Measurements from ENCODE around the gene HHAT.

Gene HHAT

DNA sequence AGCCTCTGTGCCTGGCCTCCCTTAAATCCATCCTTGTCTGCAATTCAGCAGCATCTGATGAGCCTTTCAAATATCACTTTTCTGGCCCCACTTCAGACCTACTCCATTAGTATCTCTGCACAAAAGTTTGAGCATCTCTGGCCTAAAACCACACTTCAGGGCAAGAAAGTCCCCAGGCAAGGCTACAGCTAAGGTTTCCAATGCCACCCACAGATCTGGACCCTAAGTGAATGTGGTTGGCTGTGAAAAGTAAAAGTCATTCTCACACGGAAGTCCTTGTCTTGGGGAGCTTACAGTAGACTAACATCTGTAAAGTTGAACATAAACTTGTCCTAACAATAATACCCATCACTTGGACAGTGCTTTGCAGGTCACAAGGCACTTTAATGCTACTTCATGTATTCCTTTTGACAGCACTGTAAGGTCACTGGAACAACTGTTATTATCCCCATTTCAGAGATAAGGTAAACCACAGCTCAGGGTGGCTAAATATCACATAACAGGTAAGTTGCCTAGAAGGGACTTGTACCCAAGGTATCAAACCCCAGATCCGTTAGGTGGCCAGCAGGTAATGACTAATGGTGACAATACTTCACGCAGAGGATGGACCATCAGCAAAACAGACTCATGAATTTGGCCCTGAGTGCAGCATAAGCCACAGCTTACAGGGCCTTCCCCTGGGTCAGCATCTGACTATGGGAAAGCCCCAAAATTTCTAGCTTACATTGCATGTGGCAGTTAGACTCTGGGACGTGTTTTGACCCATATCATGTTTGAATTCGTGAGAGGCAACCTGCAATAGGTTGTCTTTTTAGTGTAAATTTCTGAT lies 356.0 kb downstream of the HHAT start:
- no peaks in the 10 kb centered on the region for H3K9me3 Mint-ChIP-seq
- peaks cover 8% of the 10 kb centered on the region for H3K4me1 Mint-ChIP-seq (ENCODE audit: low read depth)
- H3K27ac Mint-ChIP-seq, result peak overlapping the region; percentile 2
- no peaks in the 10 kb centered on the region for H3K27me3 Mint-ChIP-seq
- no peaks in the 10 kb centered on the region for H3K36me3 Mint-ChIP-seq (ENCODE audit: low read depth)
- H3K4me3 Mint-ChIP-seq, result no peak overlapping the region

DNA sequence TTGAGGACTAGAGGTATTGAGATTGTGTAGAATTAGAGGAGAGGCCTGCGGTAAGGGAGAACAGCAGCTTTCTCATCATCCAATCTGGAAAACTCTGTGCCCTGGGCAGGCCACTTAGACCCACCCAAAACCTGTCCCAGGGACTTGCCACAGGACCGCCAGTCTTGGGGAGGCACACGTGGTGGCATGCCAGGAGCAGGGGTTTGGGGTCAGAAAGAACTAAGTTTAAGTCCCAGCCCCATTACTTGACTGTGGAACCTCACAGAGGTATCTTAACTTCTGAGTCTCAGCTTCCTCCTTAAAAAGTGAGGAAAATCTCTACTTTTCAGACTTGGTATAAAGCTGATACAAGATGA lies 356.6 kb downstream of the HHAT start:
- no peaks in the 10 kb centered on the region for H3K27me3 Mint-ChIP-seq
- no peaks in the 10 kb centered on the region for H3K9me3 Mint-ChIP-seq
- peaks cover 8% of the 10 kb centered on the region for H3K4me1 Mint-ChIP-seq (ENCODE audit: low read depth)
- H3K4me3 Mint-ChIP-seq, result no peak overlapping the region
- peak overlapping the region; percentile 2 for H3K27ac Mint-ChIP-seq
- no peaks in the 10 kb centered on the region for H3K36me3 Mint-ChIP-seq (ENCODE audit: low read depth)

DNA sequence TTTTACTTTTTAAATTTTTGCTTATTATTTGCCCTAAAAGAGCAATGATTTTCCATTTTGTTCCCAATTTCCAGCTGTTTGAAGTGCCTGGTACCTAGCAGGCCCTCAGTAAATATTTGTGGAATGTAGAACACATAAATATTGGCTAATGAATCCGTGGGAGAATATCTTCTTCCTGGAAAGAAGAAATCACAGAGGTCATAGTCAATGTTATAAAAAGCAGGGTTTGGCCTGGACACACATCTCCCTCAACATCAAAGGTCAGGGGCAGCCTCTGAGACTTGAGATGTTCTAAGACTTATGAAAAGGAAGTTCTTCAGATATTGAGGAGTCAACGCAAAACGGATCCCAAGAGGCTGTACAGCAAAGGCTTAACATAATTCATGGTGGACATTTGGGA lies 358.1 kb downstream of the HHAT start:
- Mint-ChIP-seq H3K4me3 (no peak overlapping the region), H3K9me3 (no peaks in the 10 kb centered on the region), H3K36me3 (ENCODE audit: low read depth) (no peaks in the 10 kb centered on the region), H3K27ac (no peak overlapping the region), H3K27me3 (no peaks in the 10 kb centered on the region), H3K4me1 (ENCODE audit: low read depth) (peaks cover 8% of the 10 kb centered on the region)

DNA sequence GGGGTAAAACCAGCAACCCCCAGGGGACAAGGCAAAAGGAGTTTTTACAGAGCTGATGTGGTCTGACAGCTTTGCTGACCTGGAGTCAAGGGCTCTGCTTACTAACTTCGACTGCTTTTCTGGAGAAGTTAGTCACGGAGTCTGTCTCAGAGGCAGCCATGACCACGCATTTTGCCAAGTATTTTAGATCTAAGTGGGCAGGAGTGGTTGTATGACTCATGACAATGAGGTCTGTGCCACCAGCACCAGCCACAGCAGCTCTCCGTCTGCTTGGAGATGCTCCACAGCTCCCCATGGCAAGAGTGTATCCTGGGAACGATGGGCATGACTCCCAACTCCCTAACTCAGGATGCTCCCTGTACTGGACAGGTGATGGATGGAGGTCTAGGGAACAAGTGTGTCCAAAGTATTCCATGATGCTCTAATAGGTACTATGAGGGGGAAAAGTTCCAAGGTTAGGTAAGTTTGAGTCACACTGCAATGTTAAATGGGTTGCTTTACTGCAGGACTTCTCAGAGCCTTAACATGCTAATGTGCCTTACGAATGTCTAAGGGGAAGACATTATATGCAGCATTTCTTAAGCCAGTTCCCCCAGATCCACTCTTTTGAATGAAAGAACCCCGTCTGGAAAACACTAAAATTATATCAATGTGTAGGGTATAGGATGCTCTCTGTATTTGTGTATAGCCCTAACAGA lies 359.0 kb downstream of the HHAT start:
- H3K36me3 Mint-ChIP-seq (ENCODE audit: low read depth), result no peaks in the 10 kb centered on the region
- H3K4me3 Mint-ChIP-seq, result no peak overlapping the region
- H3K4me1 Mint-ChIP-seq (ENCODE audit: low read depth), result peaks cover 14% of the 10 kb centered on the region
- H3K9me3 Mint-ChIP-seq, result no peaks in the 10 kb centered on the region
- no peak overlapping the region for H3K27ac Mint-ChIP-seq
- no peaks in the 10 kb centered on the region for H3K27me3 Mint-ChIP-seq

DNA sequence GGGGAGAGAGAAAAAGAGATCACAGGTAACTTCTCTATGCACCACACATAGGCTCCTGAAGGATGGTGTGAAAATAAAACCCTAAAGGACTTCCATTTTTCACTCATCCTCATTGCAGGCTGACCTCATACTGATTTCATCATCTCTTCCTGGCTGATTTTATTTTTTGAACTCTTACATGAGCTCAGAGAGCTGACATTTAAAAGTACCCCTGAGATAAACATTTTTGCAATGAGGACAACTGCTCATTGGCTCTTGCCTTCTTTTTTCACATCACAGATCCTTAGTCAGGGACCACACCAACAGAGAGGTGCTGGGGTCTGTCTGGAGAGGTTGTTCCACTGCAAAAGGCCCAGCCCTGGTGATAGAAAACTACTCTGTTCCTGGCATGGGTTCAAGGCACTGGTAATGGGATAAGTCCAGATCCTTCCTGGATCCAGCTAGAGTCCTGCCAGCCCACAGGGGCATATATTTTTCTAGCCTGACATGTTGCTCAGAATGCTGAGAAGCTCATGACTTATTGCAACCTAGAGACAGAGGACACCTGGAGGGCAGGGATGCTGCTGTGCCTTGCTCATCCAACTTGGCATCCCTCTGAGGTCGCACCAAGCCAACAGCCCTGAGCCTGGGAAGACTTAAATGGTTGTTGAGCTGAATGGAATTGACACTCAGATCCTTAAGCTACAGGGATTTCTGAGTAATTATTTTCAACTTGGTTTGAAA lies 360.0 kb downstream of the HHAT start:
- peak overlapping the region; percentile 22 for H3K27ac Mint-ChIP-seq
- H3K27me3 Mint-ChIP-seq, result no peaks in the 10 kb centered on the region

DNA sequence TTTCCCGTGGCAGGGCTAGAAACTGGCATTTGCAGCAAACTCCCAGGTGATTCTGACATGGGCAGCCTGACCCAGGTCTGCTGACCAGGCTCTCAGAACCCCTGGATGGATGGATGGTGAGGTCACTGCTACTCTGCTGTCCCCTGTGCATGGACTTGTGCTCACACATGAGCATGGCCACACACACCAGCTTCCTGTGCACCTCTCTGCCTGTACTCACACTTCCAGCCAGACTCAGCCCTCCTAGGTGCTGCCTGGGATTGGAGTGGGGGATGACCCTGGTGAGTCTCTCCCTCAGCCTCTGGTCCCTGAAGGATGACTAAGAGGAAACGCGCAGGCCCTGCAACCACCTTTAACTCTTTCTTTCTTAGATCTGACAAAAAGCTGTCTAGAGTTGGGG lies 361.1 kb downstream of the HHAT start:
- Mint-ChIP-seq H3K27ac (no peak overlapping the region), H3K27me3 (no peaks in the 10 kb centered on the region), H3K4me1 (ENCODE audit: low read depth) (peaks cover 21% of the 10 kb centered on the region), H3K9me3 (no peaks in the 10 kb centered on the region), H3K36me3 (ENCODE audit: low read depth) (no peaks in the 10 kb centered on the region), H3K4me3 (no peak overlapping the region)

More for the DNA sequence above, 360.0 kb downstream of the HHAT start:
- Mint-ChIP-seq H3K4me3 (no peak overlapping the region), H3K9me3 (no peaks in the 10 kb centered on the region), H3K4me1 (ENCODE audit: low read depth) (peaks cover 21% of the 10 kb centered on the region), H3K36me3 (ENCODE audit: low read depth) (no peaks in the 10 kb centered on the region)

DNA sequence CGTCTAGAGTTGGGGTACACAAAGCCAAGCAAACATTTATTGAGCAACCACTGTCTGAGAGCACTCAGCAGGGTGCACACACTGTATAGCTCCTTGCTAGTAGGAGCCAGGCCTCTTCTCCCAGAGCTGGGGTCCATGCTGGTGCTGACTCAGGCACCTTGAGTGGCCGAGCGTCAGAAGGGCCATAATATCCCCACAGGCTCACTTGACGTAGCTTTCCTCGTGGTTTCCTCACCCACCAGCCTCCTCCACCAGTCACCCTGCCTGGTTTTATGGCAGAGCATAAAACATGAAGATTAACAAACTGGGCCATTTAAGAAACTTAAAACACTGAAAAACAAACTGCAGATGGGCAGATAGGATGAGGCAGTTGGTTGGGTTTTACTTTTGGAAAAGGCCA lies 361.5 kb downstream of the HHAT start:
- Mint-ChIP-seq H3K9me3 (no peaks in the 10 kb centered on the region), H3K4me3 (no peak overlapping the region), H3K27ac (no peak overlapping the region), H3K27me3 (no peaks in the 10 kb centered on the region), H3K4me1 (ENCODE audit: low read depth) (peaks cover 21% of the 10 kb centered on the region), H3K36me3 (ENCODE audit: low read depth) (no peaks in the 10 kb centered on the region)

DNA sequence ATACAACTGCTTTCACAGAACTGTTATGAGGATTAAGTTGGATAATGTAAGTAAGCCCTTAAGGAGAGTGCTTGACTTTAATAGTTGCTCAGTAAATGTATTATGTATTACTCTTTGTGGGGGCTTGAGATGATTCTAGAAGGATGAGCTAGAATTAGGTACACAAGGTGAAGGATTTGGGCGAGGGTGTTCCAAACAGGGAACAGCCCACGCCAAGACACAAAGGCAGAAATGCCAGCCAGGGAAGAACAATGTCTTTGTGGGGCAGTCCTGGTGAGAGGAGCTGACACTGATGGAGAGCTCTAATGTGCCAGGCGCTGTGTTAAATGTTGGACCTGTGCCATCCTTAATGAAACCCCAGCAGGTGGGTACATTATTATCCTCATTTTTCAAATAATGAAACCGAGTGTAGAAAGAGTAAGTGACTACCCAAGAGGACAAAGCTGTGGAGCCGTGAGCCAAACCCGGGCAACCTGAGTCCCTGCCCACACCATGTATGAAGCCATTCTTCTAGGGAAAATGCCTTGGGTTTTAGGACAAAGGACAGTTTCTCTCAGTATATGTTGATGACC lies 362.4 kb downstream of the HHAT start:
- Mint-ChIP-seq H3K9me3 (no peaks in the 10 kb centered on the region), H3K27ac (no peak overlapping the region), H3K27me3 (no peaks in the 10 kb centered on the region), H3K4me1 (ENCODE audit: low read depth) (peaks cover 21% of the 10 kb centered on the region), H3K36me3 (ENCODE audit: low read depth) (no peaks in the 10 kb centered on the region), H3K4me3 (no peak overlapping the region)

DNA sequence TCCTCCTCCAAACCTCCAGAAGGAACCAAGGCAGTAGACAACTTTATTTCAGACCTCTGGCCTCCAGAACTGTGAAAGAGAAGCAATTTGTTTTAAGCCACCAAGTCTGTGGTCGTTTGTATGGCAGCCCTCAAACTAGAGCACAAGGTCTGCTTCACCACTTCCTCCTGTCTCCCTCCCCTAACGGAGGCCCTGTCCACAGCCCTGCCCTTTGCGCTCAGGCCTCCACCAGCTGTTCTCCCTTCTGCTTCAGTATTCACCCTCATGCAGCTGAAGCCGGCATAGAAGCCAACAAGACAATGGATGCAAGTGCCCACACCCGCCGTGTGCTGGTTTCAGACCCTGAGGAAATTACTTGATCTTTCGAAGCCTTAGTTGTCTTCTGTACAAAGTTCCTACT lies 364.1 kb downstream of the HHAT start:
- H3K27me3 Mint-ChIP-seq, result no peaks in the 10 kb centered on the region
- no peak overlapping the region for H3K4me3 Mint-ChIP-seq
- H3K9me3 Mint-ChIP-seq, result no peaks in the 10 kb centered on the region
- H3K27ac Mint-ChIP-seq, result no peak overlapping the region
- peaks cover 19% of the 10 kb centered on the region for H3K4me1 Mint-ChIP-seq (ENCODE audit: low read depth)
- no peaks in the 10 kb centered on the region for H3K36me3 Mint-ChIP-seq (ENCODE audit: low read depth)

DNA sequence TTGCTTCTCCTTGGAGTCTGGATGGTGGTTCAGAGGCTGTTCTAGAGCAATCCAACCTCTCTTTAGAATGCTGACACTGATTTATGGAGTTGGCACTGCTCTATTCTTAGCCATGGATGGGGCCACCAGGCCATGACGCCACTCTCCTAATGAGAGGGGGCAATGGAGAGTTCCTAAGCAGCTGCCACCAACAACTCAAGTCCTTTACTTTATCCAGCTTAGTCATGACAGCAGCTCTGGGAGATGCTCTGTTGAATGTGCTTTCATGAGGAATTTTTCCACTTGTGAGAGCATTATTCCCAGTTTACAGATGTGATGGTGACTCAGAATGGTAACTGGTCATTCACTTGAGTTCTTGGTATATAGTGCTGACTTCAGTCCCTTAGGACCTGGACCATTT lies 366.3 kb downstream of the HHAT start:
- H3K9me3 Mint-ChIP-seq, result no peaks in the 10 kb centered on the region
- H3K36me3 Mint-ChIP-seq (ENCODE audit: low read depth), result no peaks in the 10 kb centered on the region
- no peak overlapping the region for H3K27ac Mint-ChIP-seq
- H3K4me1 Mint-ChIP-seq (ENCODE audit: low read depth), result peaks cover 13% of the 10 kb centered on the region
- H3K4me3 Mint-ChIP-seq, result no peak overlapping the region
- no peaks in the 10 kb centered on the region for H3K27me3 Mint-ChIP-seq

DNA sequence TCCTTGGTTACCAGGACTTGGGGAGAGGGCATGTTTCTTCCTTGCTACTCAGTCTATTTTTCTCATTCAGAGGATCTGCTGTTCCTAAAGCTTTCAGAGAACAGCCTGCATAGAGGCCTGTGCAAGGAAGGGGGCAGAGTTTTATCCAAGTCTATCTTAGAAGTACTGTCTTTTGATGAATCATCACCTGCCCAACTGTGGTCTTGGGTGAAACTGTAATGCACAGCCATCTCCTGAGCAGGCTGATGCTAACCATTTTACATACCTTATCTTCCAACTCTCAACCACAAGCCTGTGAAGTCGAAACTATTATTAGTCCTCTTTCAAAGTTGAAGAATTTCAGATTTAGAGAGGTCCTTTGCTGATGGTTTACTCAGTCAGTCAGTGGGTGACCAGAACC lies 368.0 kb downstream of the HHAT start:
- no peaks in the 10 kb centered on the region for H3K36me3 Mint-ChIP-seq (ENCODE audit: low read depth)
- H3K4me1 Mint-ChIP-seq (ENCODE audit: low read depth), result peaks cover 13% of the 10 kb centered on the region
- no peak overlapping the region for H3K4me3 Mint-ChIP-seq
- no peak overlapping the region for H3K27ac Mint-ChIP-seq
- no peaks in the 10 kb centered on the region for H3K9me3 Mint-ChIP-seq
- H3K27me3 Mint-ChIP-seq, result no peaks in the 10 kb centered on the region

DNA sequence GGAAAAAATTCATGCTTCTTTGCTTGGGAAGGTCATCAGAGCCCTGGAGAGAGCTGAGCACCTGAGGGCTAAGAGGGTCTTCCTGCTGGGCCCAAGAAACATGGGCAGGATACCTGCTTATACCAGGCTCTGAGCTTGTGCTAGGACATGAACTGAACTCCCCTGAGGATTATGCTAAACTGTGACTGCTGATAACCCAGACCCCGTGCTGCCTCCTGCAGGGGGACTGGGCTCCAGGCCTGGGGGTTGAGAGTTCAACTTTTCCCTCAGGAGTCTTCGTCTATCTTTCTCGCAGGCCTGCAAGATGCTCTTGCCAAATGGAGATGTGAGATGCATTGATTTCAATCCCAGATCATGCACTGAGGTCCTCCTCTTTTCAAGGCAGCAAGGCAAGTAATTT lies 368.5 kb downstream of the HHAT start:
- H3K4me1 Mint-ChIP-seq (ENCODE audit: low read depth), result peaks cover 13% of the 10 kb centered on the region
- no peak overlapping the region for H3K27ac Mint-ChIP-seq
- no peak overlapping the region for H3K4me3 Mint-ChIP-seq
- H3K27me3 Mint-ChIP-seq, result no peaks in the 10 kb centered on the region
- H3K36me3 Mint-ChIP-seq (ENCODE audit: low read depth), result no peaks in the 10 kb centered on the region
- H3K9me3 Mint-ChIP-seq, result no peaks in the 10 kb centered on the region

DNA sequence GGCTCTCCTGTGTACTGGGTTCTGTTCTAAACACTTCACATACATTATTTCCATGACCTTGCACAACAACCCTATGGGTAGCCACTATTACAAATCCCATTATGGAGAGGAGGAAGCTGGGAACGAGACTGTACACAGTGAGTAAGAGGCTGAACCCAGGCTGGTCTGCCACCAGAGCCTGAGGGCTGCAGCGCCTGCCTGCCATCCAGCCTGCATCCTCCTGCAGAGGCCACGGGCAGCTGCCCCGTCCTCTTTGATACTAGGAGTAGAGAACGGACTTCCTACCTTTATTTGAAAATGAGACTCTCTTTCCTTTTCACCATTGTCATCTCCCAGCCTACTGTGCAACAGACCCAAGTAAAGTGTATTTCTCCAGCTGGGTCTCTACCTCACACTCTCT lies 370.0 kb downstream of the HHAT start:
- Mint-ChIP-seq H3K9me3 (no peaks in the 10 kb centered on the region), H3K4me1 (ENCODE audit: low read depth) (no peaks in the 10 kb centered on the region), H3K27ac (no peak overlapping the region)

DNA sequence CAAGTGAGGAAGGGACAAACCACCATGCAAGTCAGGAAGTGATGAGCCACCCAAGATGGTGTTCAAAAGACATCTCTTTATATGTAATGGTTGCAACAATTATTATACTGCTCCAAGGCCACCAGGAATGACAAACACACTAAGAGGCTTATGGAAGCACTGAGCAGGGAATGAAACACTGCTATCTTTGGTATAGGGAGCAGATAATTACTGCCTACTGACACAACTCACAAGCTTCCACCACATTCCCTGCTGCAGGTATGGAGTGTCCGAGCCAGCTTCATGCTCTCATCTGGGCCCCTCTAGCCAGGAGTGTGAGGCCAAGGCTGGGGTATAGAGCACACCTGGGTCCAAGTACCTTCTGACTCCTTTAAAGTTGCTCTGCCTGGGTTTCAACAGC lies 371.4 kb downstream of the HHAT start:
- no peak overlapping the region for H3K4me3 Mint-ChIP-seq
- no peaks in the 10 kb centered on the region for H3K27me3 Mint-ChIP-seq
- no peak overlapping the region for H3K27ac Mint-ChIP-seq
- no peaks in the 10 kb centered on the region for H3K36me3 Mint-ChIP-seq (ENCODE audit: low read depth)
- H3K4me1 Mint-ChIP-seq (ENCODE audit: low read depth), result no peaks in the 10 kb centered on the region
- H3K9me3 Mint-ChIP-seq, result no peaks in the 10 kb centered on the region

More for the DNA sequence above, 370.0 kb downstream of the HHAT start:
- Mint-ChIP-seq H3K4me3 (no peak overlapping the region), H3K36me3 (ENCODE audit: low read depth) (no peaks in the 10 kb centered on the region), H3K27me3 (no peaks in the 10 kb centered on the region)

DNA sequence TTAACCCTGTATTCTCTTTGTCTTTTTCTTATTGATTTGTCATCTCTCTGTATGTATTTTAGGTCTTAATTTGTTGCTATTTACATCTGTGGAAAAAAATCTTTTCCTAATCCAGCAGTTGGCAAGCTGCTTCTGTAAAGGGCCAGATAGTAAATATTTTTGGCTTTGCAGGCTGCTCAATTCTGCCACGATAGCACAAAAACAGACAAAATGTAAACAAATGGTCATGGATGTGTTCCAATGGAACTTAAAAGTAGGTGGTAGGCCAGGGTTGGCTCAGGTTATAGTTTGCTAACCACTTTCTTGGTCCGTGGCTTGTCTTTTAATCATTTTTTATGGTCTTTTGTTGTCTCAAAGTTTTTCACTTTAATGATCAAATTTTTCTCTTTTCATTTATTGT lies 371.8 kb downstream of the HHAT start:
- no peak overlapping the region for H3K27ac Mint-ChIP-seq
- H3K4me1 Mint-ChIP-seq (ENCODE audit: low read depth), result no peaks in the 10 kb centered on the region
- no peaks in the 10 kb centered on the region for H3K27me3 Mint-ChIP-seq
- no peaks in the 10 kb centered on the region for H3K36me3 Mint-ChIP-seq (ENCODE audit: low read depth)
- no peak overlapping the region for H3K4me3 Mint-ChIP-seq
- no peaks in the 10 kb centered on the region for H3K9me3 Mint-ChIP-seq
